ENCODE data around the gene C4orf54.

C4orf54 gene

GRCh38 chr4:99617374-99617773, 40.3 kb downstream of the C4orf54 start:
- DNase-seq (ENCODE audit: low spot score) = no peak

- no peak for DNase-seq (ENCODE audit: low spot score)
These were observed 42.3 kb downstream of the C4orf54 start for GRCh38 chr4:99615170-99615820.

GRCh38 chr4:99614491-99614890, 43.1 kb downstream of the C4orf54 start:
- DNase-seq (ENCODE audit: low spot score) = no peak

GRCh38 chr4:99612704-99613103, 44.9 kb downstream of the C4orf54 start:
- DNase-seq (ENCODE audit: low spot score) = no peak

GRCh38 chr4:99612281-99612680, 45.3 kb downstream of the C4orf54 start:
- DNase-seq (ENCODE audit: low spot score) = no peak

DNA sequence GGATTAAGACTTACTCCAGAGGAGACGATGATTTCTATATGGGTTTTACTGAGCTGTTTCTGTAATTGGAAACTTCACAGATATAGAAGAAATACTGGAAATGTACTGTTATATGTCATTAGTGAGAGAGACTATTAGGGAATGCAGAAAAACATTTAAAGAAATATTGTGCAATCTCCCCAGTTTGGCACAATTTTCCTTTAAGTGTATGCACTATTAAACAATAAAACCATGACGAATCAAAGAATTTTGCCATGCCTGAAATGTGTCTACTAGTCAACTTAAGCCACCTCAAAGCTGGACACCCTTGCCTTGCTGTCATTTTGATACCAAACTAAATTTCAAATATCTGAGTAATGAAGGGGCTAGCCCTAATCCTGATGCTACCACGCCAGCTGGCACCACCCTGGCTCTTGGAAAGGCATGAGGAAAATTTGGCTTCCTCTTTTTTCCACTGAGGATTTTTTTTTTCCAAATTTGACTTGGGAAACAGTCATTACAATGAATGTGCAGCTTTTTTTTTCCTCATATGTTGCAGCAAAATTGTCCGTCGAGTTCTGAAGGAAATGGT, 46.9 kb downstream of the C4orf54 start:
- no peak for DNase-seq (ENCODE audit: low spot score)

GRCh38 chr4:99608417-99608816, 49.2 kb downstream of the C4orf54 start:
- no peak for DNase-seq (ENCODE audit: low spot score)
